Measurements from ENCODE around the gene SAG.

Gene SAG

DNA sequence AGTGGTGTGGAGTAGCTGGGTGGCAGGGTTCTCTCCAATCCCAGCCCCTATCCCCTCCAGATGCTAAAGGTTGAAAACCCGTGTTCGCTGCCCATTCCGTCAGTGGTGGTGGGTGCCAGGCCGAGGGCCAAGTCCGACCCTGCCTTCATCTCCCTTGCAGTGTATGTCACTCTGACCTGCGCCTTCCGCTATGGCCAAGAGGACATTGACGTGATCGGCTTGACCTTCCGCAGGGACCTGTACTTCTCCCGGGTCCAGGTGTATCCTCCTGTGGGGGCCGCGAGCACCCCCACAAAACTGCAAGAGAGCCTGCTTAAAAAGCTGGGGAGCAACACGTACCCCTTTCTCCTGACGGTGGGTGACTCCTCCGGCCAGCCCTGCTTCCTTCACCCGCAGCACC, 12.9 kb downstream of the SAG start:
- H3K9me3 ChIP-seq: no peaks in the 10 kb centered on the region
- DNase-seq: no peak
- no peak overlapping the region for H3K27ac ChIP-seq
- TF ChIP-seq, protein P1, sequence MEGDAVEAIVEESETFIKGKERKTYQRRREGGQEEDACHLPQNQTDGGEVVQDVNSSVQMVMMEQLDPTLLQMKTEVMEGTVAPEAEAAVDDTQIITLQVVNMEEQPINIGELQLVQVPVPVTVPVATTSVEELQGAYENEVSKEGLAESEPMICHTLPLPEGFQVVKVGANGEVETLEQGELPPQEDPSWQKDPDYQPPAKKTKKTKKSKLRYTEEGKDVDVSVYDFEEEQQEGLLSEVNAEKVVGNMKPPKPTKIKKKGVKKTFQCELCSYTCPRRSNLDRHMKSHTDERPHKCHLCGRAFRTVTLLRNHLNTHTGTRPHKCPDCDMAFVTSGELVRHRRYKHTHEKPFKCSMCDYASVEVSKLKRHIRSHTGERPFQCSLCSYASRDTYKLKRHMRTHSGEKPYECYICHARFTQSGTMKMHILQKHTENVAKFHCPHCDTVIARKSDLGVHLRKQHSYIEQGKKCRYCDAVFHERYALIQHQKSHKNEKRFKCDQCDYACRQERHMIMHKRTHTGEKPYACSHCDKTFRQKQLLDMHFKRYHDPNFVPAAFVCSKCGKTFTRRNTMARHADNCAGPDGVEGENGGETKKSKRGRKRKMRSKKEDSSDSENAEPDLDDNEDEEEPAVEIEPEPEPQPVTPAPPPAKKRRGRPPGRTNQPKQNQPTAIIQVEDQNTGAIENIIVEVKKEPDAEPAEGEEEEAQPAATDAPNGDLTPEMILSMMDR (IDR thresholded peaks at IDR 0.05): no peak
- intact Hi-C loops (cut with DNase I; ENCODE audit: low total_unique reads): no loop called here
- no peak overlapping the region for H3K4me3 ChIP-seq
- H3K36me3 ChIP-seq: no peaks in the 10 kb centered on the region
- no peaks in the 10 kb centered on the region for H3K4me1 ChIP-seq
- H3K27me3 ChIP-seq: peaks cover 0 to 15% of the 10 kb centered on the region in 2 donors

DNA sequence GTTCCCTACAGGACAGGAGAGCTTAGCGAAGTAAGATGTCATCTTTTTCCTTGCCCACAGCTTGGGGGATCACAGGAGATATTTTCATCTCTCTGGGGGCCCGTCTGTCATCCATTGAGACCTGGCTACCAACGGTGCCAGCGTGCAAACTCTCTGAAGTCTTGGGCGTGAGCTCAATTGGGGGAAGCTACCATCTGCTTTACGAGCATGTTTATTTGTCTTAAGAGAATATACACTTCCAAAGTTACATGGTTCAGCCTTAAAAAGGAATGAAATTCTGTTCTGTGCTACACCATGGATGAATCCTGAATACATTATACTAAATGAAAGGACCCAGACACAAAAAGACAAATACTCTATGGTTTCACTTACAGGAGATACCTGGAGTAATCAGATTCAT, 13.6 kb downstream of the SAG start:
- no peak overlapping the region for H3K4me3 ChIP-seq
- DNase-seq: no peak
- H3K27ac ChIP-seq: no peak overlapping the region
- no peaks in the 10 kb centered on the region for H3K36me3 ChIP-seq
- intact Hi-C loops (cut with DNase I; ENCODE audit: low total_unique reads): no loop called here
- TF ChIP-seq, protein P1 (IDR thresholded peaks at IDR 0.05): no peak
- H3K4me1 ChIP-seq: no peaks in the 10 kb centered on the region
- H3K9me3 ChIP-seq: no peaks in the 10 kb centered on the region
- peaks cover 0 to 15% of the 10 kb centered on the region in 2 donors for H3K27me3 ChIP-seq

DNA sequence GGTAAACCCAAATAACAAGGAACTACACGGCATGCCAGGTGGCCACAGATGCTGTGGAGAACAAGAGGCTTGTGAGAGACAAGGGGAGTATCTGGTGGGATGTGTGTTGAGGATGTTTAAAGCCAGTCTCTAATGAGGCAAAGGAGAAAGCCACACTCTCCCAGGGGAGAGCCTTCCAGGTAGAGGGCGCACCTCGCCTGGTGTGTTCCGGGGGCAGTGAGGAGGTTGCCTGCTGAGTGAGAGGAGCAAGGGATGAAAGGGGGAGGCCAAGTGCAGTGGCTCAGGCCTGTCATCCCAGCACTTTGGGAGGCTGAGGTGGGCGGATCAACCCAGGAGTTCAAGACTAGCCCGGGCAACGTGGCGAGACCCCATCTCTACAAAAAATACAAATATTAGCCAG, 16.2 kb downstream of the SAG start:
- H3K36me3 ChIP-seq: no peaks in the 10 kb centered on the region
- no peak overlapping the region for H3K4me3 ChIP-seq
- intact Hi-C loops (cut with DNase I; ENCODE audit: low total_unique reads): no loop called here
- TF ChIP-seq, protein P1 (IDR thresholded peaks at IDR 0.05): no peak
- H3K9me3 ChIP-seq: no peaks in the 10 kb centered on the region
- no peak overlapping the region for H3K27ac ChIP-seq
- peaks cover 0 to 13% of the 10 kb centered on the region in 2 donors for H3K27me3 ChIP-seq
- no peaks in the 10 kb centered on the region for H3K4me1 ChIP-seq
- no peak for DNase-seq

DNA sequence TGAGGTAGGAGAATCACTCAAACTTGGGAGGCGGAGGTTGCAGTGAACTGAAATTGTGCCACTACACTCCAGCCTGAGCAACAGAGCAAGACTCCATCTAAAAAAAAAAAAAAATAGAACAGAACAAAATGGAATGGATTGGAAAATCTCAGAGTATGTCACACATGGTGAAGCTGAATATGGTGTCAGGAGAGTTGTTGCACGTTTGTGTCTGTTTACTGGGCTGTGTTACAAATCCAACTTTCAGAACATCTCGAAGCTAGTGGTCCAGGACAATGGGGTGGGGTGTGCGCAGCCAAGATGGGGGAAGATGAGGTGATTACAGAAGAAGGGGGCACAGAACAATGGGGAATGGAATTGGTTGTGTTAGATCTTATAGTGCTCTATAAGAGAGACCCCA, 17.6 kb downstream of the SAG start:
- H3K4me3 ChIP-seq: no peak overlapping the region
- H3K27me3 ChIP-seq: peaks cover 0 to 6% of the 10 kb centered on the region in 2 donors
- TF ChIP-seq, protein P1 (IDR thresholded peaks at IDR 0.05): no peak
- H3K27ac ChIP-seq: no peak overlapping the region
- intact Hi-C loops (cut with DNase I; ENCODE audit: low total_unique reads): no loop called here
- DNase-seq: no peak
- H3K9me3 ChIP-seq: no peaks in the 10 kb centered on the region
- no peaks in the 10 kb centered on the region for H3K4me1 ChIP-seq
- H3K36me3 ChIP-seq: no peaks in the 10 kb centered on the region

DNA sequence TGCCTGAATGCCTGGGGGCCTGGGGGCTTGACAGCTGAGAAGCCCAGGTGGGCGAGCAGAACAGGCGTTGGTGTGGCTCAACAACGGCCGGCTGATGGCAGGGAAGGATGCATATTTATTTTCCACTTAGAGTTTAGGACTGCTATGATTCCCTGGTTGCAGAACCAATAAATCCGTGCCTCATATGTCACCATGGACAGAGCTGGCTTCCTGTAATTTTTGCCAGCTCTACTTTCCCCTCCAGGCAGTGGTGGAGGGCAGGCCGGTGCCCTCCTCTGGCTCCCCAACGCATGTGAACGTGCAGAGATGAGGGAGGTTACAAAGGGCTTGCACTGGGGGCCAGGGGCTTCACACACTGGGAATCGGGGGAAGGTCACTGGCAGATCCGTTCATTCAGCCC, 18.2 kb downstream of the SAG start:
- Histone ChIP-seq H3K4me3 (no peak overlapping the region), H3K27me3 (peaks cover 0 to 2% of the 10 kb centered on the region in 2 donors), H3K9me3 (no peaks in the 10 kb centered on the region), H3K36me3 (no peaks in the 10 kb centered on the region), H3K4me1 (no peaks in the 10 kb centered on the region), H3K27ac (no peak overlapping the region)
- intact Hi-C loops (cut with DNase I; ENCODE audit: low total_unique reads): no loop called here
- DNase-seq: no peak
- TF ChIP-seq, protein P1 (IDR thresholded peaks at IDR 0.05): no peak

DNA sequence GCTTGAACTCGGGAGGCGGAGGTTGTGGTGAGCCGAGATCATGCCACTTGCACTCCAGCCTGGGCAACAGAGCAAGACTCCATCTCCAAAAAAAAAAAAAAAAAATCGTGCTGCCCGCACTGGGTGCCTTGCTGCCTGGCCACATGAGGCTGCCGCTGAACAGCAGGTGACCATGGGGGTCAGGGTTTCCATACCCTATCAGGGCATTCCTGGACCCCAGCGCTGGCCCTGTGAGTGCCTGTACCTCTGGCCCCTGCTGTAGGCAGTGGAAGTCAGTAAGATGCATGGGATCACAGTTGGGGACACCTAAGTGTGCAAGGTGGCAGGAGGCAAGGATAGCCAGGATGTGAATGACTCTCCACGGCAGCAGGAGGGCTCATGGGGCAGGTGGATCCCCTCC, 18.9 kb downstream of the SAG start:
- H3K4me3 ChIP-seq: no peak overlapping the region
- intact Hi-C loops (cut with DNase I; ENCODE audit: low total_unique reads): no loop called here
- TF ChIP-seq, protein P1 (IDR thresholded peaks at IDR 0.05): no peak
- H3K27me3 ChIP-seq: no peaks in the 10 kb centered on the region
- no peaks in the 10 kb centered on the region for H3K4me1 ChIP-seq
- no peaks in the 10 kb centered on the region for H3K9me3 ChIP-seq
- no peak for DNase-seq
- H3K36me3 ChIP-seq: no peaks in the 10 kb centered on the region
- no peak overlapping the region for H3K27ac ChIP-seq

Data from tibial artery (tissue), 4 donors.